ENCODE results near the gene ZKSCAN8.
"Not testable (repeated sequence)": the region's sequence is repeated elsewhere in the genome, so short reads cannot be mapped to it uniquely, and the experiment has no call there.

ZKSCAN8 gene

GRCh38 chr6:28141500-28142329, at the start of gene ZKSCAN8:
ZKSCAN8 (plus strand) TSS chr6:28141883; CDS start chr6:28148408, 6,525 bp downstream.
- peak; percentile 89 to 95 for DNase-seq

DNA sequence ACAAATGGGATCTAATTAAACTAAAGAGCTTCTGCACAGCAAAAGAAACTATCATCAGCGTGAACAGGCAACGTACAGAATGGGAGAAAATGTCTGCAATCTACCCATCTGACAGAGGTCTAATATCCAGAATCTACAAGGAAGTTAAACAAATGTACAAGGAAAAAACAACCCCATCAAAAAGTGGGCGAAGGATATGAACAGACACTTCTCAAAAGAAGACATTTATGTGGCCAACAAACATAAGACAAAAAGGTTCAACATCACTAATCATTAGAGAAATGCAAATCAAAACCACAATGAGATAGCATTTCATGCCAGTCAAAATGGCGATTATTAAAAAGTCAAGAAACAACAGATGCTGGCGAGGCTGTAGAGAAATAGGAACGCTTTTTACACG, 39.5 kb upstream of the ZKSCAN8 start:
- not testable (repeated sequence) for DNase-seq

DNA sequence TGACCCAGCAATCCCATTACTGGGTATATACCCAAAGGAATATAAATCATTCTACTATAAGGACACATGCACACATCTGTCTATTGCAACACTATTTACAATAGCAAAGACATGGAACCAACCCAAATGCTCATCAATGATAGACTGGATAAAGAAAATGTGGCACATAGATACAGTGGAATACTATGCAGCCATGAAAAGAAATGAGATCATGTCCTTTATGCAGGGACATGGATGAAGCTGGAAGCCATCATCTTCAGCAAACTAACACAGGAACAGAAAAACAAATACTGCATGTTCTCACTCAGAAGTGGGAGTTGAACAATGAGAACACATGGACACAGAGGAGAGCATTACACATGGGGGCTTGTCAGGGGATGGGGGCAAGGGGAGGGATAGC, 39.0 kb upstream of the ZKSCAN8 start:
- not testable (repeated sequence) for DNase-seq

DNA sequence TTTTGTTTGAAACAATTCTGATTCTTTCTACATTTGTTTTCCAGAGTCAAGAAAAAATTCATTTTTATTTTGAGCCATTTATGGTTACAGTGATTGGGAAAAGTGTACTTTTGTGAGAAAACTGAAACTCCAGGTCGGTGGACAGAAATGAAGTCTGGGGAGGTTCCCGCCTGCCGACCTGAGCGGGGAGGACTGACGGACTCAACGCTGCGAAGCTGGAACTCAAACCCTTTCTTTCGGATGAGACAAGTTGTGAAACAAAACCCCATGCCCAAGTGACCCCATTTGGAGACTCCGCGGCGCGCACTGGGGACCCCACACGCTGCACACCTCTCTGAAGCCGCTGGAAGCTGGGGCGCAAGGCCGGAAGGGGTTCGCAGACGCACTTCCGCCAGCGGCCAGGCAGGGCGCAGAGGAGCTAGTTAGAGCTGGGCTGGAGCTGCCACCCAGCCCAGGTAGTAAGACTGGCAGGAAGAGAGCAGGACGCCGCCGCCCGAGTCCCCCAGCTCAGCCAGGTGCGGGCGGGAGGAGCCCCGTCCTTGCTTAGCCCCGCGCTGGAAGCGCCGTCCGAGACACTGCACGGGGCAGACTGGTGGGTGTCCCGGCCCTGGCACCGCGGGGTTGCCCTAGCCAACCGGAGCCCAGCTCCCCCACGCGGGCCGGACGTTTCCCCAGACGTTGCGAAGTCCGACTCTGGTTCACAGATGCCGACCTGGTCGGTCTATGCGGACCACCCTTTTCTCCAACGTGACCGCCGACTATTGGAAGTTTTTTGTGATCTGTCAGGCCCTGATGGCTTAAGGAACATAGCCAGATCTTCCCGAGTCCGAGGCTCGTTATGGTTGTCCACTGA, 37.1 kb upstream of the ZKSCAN8 start:
- peak; percentile 77 to 88 for DNase-seq

DNA sequence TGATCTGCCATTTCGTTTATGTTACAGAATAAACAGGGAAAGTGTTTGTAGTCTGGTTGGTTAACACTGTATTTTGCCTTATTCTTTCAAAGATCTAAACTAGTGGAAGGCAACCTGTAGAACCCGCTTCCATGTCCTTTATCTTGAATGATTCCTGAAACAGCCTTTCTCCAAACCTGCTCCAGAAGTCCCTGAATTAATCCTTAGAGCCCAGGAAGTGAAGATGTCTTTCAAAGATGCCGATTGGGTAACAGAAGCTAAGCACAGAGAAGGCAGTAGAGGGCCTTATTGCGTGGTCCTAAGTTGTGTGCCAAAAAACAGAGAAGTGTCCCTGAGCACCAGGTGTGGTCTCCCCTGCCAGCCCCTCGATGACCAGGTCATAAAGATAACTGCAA, 36.4 kb upstream of the ZKSCAN8 start:
- DNase-seq, result peak in 1 of 2 experiments; percentile 7

GRCh38 chr6:28107506-28107905, 34.2 kb upstream of the ZKSCAN8 start:
- DNase-seq, result no peak

GRCh38 chr6:28111964-28112363, 29.7 kb upstream of the ZKSCAN8 start:
- no peak for DNase-seq

- DNase-seq, result no peak
Observed at GRCh38 chr6:28115799-28116198, 25.9 kb upstream of the ZKSCAN8 start.

GRCh38 chr6:28117386-28118050, 24.2 kb upstream of the ZKSCAN8 start:
- DNase-seq, result no peak

DNA sequence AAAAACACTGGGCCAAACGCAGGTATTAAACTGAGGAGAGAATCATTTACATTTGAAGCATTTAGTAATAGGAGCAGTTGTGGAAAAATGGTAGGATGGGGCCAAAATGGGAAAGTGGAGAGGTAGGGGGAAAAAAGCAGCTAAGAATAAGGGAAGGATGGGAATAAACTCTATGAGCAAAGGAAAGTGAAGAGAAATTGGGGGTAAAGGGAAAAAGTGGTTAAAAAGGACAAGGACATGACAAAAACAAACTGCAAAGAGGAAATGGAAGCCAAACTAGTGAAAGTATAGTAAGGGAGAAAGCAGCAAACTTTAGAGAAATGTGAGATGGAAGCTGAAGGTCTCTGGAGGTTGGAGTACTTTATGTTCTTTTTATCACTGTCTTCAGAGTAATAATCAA, 23.5 kb upstream of the ZKSCAN8 start:
- no peak for DNase-seq

DNA sequence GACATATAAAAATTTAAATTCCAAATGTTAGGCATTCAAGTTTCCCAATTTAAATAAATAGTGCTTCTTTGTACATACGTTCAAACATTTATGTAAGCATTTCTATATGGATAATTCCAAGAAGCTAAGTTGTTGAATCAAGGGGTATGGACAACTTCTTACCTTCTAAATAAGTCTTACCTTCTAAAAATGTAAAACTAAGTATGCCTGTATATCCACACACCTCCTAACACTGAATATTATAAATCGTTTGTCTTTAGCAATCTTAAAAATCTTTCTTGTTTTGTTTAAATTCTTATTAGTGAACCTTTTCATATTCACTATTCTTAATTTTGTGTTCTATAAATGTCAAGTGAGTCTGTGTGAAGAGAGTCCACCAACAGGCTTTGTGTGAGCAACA, 19.8 kb upstream of the ZKSCAN8 start:
- DNase-seq, result no peak

DNA sequence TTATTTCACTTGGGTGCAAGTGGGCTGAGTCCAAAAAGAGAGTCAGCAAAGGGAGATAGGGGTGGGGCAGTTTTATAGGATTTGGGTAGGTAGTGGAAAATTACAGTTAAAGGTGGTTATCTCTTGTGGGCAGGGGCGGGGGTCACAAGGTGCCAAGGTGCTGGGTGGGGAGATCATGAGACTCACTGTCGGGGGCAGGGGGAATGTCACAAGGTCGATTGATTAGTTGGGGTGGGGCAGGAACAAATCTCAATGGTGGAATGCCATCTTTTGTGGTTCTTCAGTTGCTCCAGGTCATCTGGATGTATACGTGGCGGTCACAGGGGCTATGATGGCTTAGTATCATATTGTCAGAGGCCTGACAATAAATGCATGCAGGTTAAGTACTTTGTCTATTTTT, 19.4 kb upstream of the ZKSCAN8 start:
- DNase-seq, result not testable (repeated sequence)

- peak; percentile 82 to 95 for DNase-seq
Observed at GRCh38 chr6:28124350-28124970, 17.2 kb upstream of the ZKSCAN8 start, which contains the start of gene ZSCAN16. ZSCAN16 (plus strand) TSS chr6:28124609; CDS start chr6:28125444, 835 bp downstream.

DNA sequence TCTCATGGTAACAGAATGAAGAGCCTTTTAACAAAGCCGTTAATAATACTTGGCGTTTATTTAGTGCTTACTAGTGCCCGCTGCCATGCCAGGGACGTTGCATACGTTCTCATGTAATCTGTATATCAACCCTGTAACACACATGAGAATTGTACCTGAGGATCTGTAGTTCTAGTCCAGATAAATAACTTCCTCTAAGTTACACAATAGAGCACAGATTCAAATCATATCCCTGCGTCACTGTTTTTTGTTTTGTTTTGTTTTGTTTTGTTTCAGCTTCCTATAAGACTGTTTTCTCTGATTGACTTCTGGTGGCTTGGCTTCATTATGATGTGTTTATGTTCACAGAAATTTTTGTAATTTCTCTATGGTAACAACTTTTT, 16.7 kb upstream of the ZKSCAN8 start:
- DNase-seq, result no peak

DNA sequence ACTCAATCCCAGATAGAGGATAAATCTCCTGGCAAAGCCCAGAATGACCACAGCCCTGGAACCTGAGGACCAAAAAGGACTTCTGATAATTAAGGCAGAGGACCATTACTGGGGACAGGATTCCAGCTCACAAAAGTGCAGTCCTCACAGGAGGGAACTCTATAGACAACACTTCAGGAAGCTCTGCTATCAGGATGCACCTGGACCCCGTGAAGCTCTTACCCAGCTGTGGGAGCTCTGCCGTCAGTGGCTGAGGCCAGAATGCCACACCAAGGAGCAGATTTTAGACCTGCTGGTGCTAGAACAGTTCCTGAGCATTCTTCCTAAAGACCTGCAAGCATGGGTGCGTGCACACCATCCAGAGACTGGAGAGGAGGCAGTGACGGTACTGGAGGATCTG, 16.3 kb upstream of the ZKSCAN8 start:
- peak in 1 of 2 experiments; percentile 2 for DNase-seq

GRCh38 chr6:28134015-28134414, 7.7 kb upstream of the ZKSCAN8 start:
- DNase-seq, result peak; percentile 24 to 65

DNA sequence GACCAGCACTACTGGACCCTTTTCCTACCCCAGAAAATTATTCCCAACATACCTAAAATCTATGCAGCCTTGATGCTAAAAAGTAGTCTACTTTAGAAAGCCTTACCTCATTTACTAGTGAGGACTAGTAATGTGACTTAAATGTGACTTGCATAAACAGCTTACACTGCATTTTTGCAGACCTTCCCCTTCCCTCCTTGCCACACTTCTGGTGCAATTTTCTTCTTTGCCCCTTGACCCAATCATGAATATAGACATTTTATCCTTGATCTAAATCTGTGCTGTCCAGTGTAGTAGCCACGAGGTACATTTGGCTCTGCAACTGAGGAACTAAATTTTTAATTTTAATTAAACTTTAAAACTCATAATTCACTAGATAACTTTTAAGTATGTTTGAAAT, 7.0 kb upstream of the ZKSCAN8 start:
- no peak for DNase-seq

GRCh38 chr6:28135393-28135792, 6.3 kb upstream of the ZKSCAN8 start:
- peak in 1 of 2 experiments; percentile 2 for DNase-seq

- peak; percentile 92 to 93 for DNase-seq
Observed at GRCh38 chr6:28136585-28137504, 4.8 kb upstream of the ZKSCAN8 start.

DNA sequence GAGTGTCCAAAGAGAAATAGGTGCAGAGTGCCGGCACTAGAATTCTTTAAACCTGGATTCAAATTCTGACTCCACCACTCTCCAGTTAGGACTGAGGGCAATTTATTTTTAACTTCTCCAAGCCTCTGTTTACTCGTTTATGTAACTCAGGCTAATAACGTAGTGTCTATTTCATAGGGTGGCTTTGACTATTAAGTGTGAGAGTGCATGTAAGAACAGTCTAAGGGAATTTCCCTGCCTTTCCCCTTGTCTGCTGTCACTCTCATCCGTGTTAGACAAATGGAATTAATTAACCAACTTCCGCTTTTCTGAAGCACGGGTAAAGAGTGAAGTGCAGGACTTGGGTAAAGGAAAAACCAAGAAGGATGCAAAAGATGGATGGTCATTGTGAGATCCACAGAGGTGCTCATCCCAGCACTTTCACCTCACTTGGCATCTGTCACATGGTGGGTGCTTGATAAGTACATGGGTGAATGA, 4.1 kb upstream of the ZKSCAN8 start:
- no peak for DNase-seq

GRCh38 chr6:28139860-28140543, 1.7 kb upstream of the ZKSCAN8 start:
- DNase-seq, result no peak
